Activated T-cell treated with anti-CD3 and anti-CD28 coated beads for 1 hour (primary cell): ENCODE data around the gene SIL1.
"Not testable (repeated sequence)": the region's sequence is repeated elsewhere in the genome, so short reads cannot be mapped to it uniquely, and the experiment has no call there.

ENCODE experiments used
- DNase-seq: peaks from one replicate; pipeline ENCODE4 v3.0.0-alpha.2; 2020; ENCODE audit warnings: low read depth

The SIL1 gene

GRCh38 chr5:139025651-139026050 is 172.5 kb downstream of the SIL1 start:
- no peak for DNase-seq

- no peak for DNase-seq
Observed at GRCh38 chr5:139023286-139023685, 174.9 kb downstream of the SIL1 start.

- no peak for DNase-seq
Observed at GRCh38 chr5:139022528-139022927, 175.6 kb downstream of the SIL1 start.

- DNase-seq: no peak
Observed at GRCh38 chr5:139021346-139021745, 176.8 kb downstream of the SIL1 start.

GRCh38 chr5:139019880-139020279 is 178.3 kb downstream of the SIL1 start:
- no peak for DNase-seq

GRCh38 chr5:139019211-139019610 is 179.0 kb downstream of the SIL1 start:
- no peak for DNase-seq

- DNase-seq: no peak
Observed at GRCh38 chr5:139017624-139018023, 180.5 kb downstream of the SIL1 start.

- DNase-seq: no peak
Observed at GRCh38 chr5:139016186-139016585, 182.0 kb downstream of the SIL1 start.

- no peak for DNase-seq
Observed at GRCh38 chr5:139014726-139015125, 183.4 kb downstream of the SIL1 start.

- no peak for DNase-seq
Observed at GRCh38 chr5:139012176-139012575, 186.0 kb downstream of the SIL1 start.

GRCh38 chr5:139011156-139011555 is 187.0 kb downstream of the SIL1 start:
- DNase-seq: not testable (repeated sequence)

- no peak for DNase-seq
Observed at GRCh38 chr5:139004374-139005307, 193.5 kb downstream of the SIL1 start.

- no peak for DNase-seq
Observed at GRCh38 chr5:138999674-139000073, 198.5 kb downstream of the SIL1 start.

- DNase-seq: no peak
Observed at GRCh38 chr5:138998521-138998920, 199.6 kb downstream of the SIL1 start.

- DNase-seq: no peak
Observed at GRCh38 chr5:138996120-138996519, 202.0 kb downstream of the SIL1 start.

- no peak for DNase-seq
Observed at GRCh38 chr5:138990986-138991590, 207.1 kb downstream of the SIL1 start.

GRCh38 chr5:138989720-138990119 is 208.4 kb downstream of the SIL1 start:
- DNase-seq: no peak

- no peak for DNase-seq
Observed at GRCh38 chr5:138986186-138986800, 211.9 kb downstream of the SIL1 start.

- no peak for DNase-seq
Observed at GRCh38 chr5:138985683-138986082, 212.5 kb downstream of the SIL1 start.

- no peak for DNase-seq
Observed at GRCh38 chr5:138985256-138985655, 212.9 kb downstream of the SIL1 start.

- DNase-seq: no peak
Observed at GRCh38 chr5:138983984-138984383, 214.2 kb downstream of the SIL1 start.

- no peak for DNase-seq
Observed at GRCh38 chr5:138981586-138981985, 216.6 kb downstream of the SIL1 start.

- DNase-seq: no peak
Observed at GRCh38 chr5:138981131-138981530, 217.0 kb downstream of the SIL1 start.
